NK-92 (cell line): Measurements from ENCODE around the gene NLRP13.

Source experiments
- DNase-seq: peaks from one replicate; lab custom pipeline; 2025; ENCODE audit not compliant: unreplicated experiment; lab: John Stamatoyannopoulos, UW

Gene NLRP13

GRCh38 chr19:55907286-55907685 is 24.9 kb downstream of the NLRP13 start:
- DNase-seq: no peak

GRCh38 chr19:55902080-55902751 is 29.9 kb downstream of the NLRP13 start:
- DNase-seq: no peak

- DNase-seq: no peak
Measured at GRCh38 chr19:55901369-55902079, 30.6 kb downstream of the NLRP13 start.

- no peak for DNase-seq
Measured at GRCh38 chr19:55898911-55899310, 33.2 kb downstream of the NLRP13 start.

- no peak for DNase-seq
Measured at GRCh38 chr19:55882626-55883025, 49.5 kb downstream of the NLRP13 start.

GRCh38 chr19:55877211-55877610 is 54.9 kb downstream of the NLRP13 start:
- DNase-seq: no peak

GRCh38 chr19:55870736-55871135 is 61.4 kb downstream of the NLRP13 start:
- no peak for DNase-seq

- no peak for DNase-seq
Measured at GRCh38 chr19:55867101-55867500, 65.0 kb downstream of the NLRP13 start.

GRCh38 chr19:55866521-55866920 is 65.6 kb downstream of the NLRP13 start:
- DNase-seq: no peak

GRCh38 chr19:55858969-55859368 is 73.2 kb downstream of the NLRP13 start:
- no peak for DNase-seq

- no peak for DNase-seq
Measured at GRCh38 chr19:55858401-55858800, 73.7 kb downstream of the NLRP13 start.

GRCh38 chr19:55857974-55858373 is 74.2 kb downstream of the NLRP13 start:
- no peak for DNase-seq

- DNase-seq: no peak
Measured at GRCh38 chr19:55857149-55857548, 75.0 kb downstream of the NLRP13 start.

GRCh38 chr19:55855160-55855559 is 77.0 kb downstream of the NLRP13 start:
- no peak for DNase-seq
